Activated CD4-positive, CD25-positive, alpha-beta regulatory T cell treated with anti-CD3 and anti-CD28 coated beads, Interleukin-2, amount 50 U/mL, for 72 hours (primary cell): ENCODE measurements around the gene PCGF5.
"Not testable (repeated sequence)": the region's sequence is repeated elsewhere in the genome, so short reads cannot be mapped to it uniquely, and the experiment has no call there.

ENCODE experiments used
- DNase-seq: peaks from one replicate; pipeline ENCODE4 v3.0.0; 2021

PCGF5 gene

GRCh38 chr10:91220194-91220953 lies at the start of gene PCGF5:
TSS of gene PCGF5 (plus strand) at chr10:91220663. CDS start at chr10:91222872, 2,209 bp downstream.
- peak; percentile 96 for DNase-seq

GRCh38 chr10:91171485-91171884 lies 49.0 kb upstream of the PCGF5 start:
- no peak for DNase-seq

GRCh38 chr10:91172348-91172747 lies 48.1 kb upstream of the PCGF5 start:
- DNase-seq: no peak

- DNase-seq: no peak
These were observed 35.1 kb upstream of the PCGF5 start for GRCh38 chr10:91185239-91185875.

GRCh38 chr10:91187156-91187555 lies 33.3 kb upstream of the PCGF5 start:
- no peak for DNase-seq

GRCh38 chr10:91188010-91188409 lies 32.5 kb upstream of the PCGF5 start:
- not testable (repeated sequence) for DNase-seq

GRCh38 chr10:91188889-91189288 lies 31.6 kb upstream of the PCGF5 start:
- no peak for DNase-seq

GRCh38 chr10:91190388-91190870 lies 30.0 kb upstream of the PCGF5 start:
- DNase-seq: no peak

- no peak for DNase-seq
These were observed 29.4 kb upstream of the PCGF5 start for GRCh38 chr10:91190876-91191583.

GRCh38 chr10:91191584-91191919 lies 28.9 kb upstream of the PCGF5 start:
- no peak for DNase-seq

GRCh38 chr10:91194497-91195179 lies 25.8 kb upstream of the PCGF5 start:
- DNase-seq: no peak

- DNase-seq: no peak
These were observed 24.0 kb upstream of the PCGF5 start for GRCh38 chr10:91196268-91197048.

- no peak for DNase-seq
These were observed 23.3 kb upstream of the PCGF5 start for GRCh38 chr10:91197127-91197526.

- DNase-seq: no peak
These were observed 21.7 kb upstream of the PCGF5 start for GRCh38 chr10:91198781-91199180.

GRCh38 chr10:91200314-91201212 lies 19.9 kb upstream of the PCGF5 start:
- no peak for DNase-seq

- no peak for DNase-seq
These were observed 19.1 kb upstream of the PCGF5 start for GRCh38 chr10:91201213-91201996.

- DNase-seq: no peak
These were observed 14.0 kb upstream of the PCGF5 start for GRCh38 chr10:91206427-91206826.

- no peak for DNase-seq
These were observed 13.5 kb upstream of the PCGF5 start for GRCh38 chr10:91206837-91207474.

- DNase-seq: no peak
These were observed 11.8 kb upstream of the PCGF5 start for GRCh38 chr10:91208642-91209041.

GRCh38 chr10:91210014-91210413 lies 10.4 kb upstream of the PCGF5 start:
- DNase-seq: no peak
